AG09319 (cell line): ENCODE results near the gene PPP1R1A.
A peak's percentile ranks its signal among the peaks of the same experiment; 100 is the strongest.

Source experiments
- DNase-seq: peaks from one replicate; pipeline ENCODE4 v3.0.0-alpha.2; 2010; ENCODE audit warnings: low read depth; ENCODE audit errors: extremely low read depth
- CTCF ChIP-seq: IDR thresholded peaks from 2 replicates; pipeline ENCODE4 v1.5.1; 2011; ENCODE audit warnings: low read depth, mild to moderate bottlenecking, inconsistent platforms, low read length, moderate library complexity

Gene PPP1R1A

GRCh38 chr12:54603173-54603814, 14.8 kb upstream of the PPP1R1A start:
- no peak for DNase-seq

GRCh38 chr12:54602661-54603060, 14.2 kb upstream of the PPP1R1A start:
- no peak for TF ChIP-seq CTCF
- no peak for DNase-seq

More at GRCh38 chr12:54603173-54603814, 14.8 kb upstream of the PPP1R1A start:
- peak; percentile 84 for TF ChIP-seq CTCF

- DNase-seq: no peak
- TF ChIP-seq CTCF: no peak
These were observed 13.4 kb upstream of the PPP1R1A start for GRCh38 chr12:54601841-54602240.

- no peak for TF ChIP-seq CTCF
- no peak for DNase-seq
These were observed 10.5 kb upstream of the PPP1R1A start for GRCh38 chr12:54598970-54599369.

GRCh38 chr12:54596526-54596946, 8.1 kb upstream of the PPP1R1A start:
- peak; percentile 24 for DNase-seq
- peak; percentile 91 for TF ChIP-seq CTCF

GRCh38 chr12:54595471-54595870, 7.0 kb upstream of the PPP1R1A start:
- DNase-seq: no peak
- TF ChIP-seq CTCF: no peak

GRCh38 chr12:54593725-54594124, 5.3 kb upstream of the PPP1R1A start:
- no peak for TF ChIP-seq CTCF
- no peak for DNase-seq
